H1 (cell line): ENCODE measurements around the gene CTSA.

ENCODE experiments used
- EGR1 ChIP-seq: IDR thresholded peaks from 2 replicates; pipeline ENCODE4 v1.6.1; 2011; ENCODE audit warnings: low read depth, low read length, borderline replicate concordance
- EP300 ChIP-seq, 2 experiments: IDR thresholded peaks; 1 replicate in 1 of 2; 2 replicates in 1 of 2; pipeline ENCODE4 v1.6.1; 2011 to 2012; ENCODE audit warnings: low read depth in 2 of 2, low read length in 2 of 2, mild to moderate bottlenecking in 2 of 2, borderline replicate concordance in 1 of 2, inconsistent platforms in 1 of 2, moderate library complexity in 1 of 2
- EZH2 ChIP-seq: fragments of 200-600 bp; sonication (generic); IDR thresholded peaks from 2 replicates; pipeline ENCODE4 v1.7.1; 2012; ENCODE audit warnings: low read depth, mild to moderate bottlenecking, moderate library complexity, low read length, inconsistent platforms; ENCODE audit not compliant: severe bottlenecking
- GABPA ChIP-seq: IDR thresholded peaks from 2 replicates; pipeline ENCODE4 v1.6.1; 2011; ENCODE audit warnings: mild to moderate bottlenecking, low read length, moderate library complexity, borderline replicate concordance; ENCODE audit not compliant: insufficient read depth
- HDAC6 ChIP-seq: IDR thresholded peaks from one replicate; pipeline ENCODE4 v1.7.1; 2012; ENCODE audit warnings: low read depth, mild to moderate bottlenecking, inconsistent platforms, low read length, moderate library complexity
- JUN ChIP-seq: IDR thresholded peaks from 2 replicates; pipeline ENCODE4 v1.6.1; 2011; ENCODE audit warnings: low read depth, mild to moderate bottlenecking, improper control_type of control experiment, low read length
- JUND ChIP-seq: IDR thresholded peaks from 2 replicates; pipeline ENCODE4 v1.6.1; 2011; ENCODE audit warnings: mild to moderate bottlenecking, improper control_type of control experiment, low read length
- POLR2A ChIP-seq, 2 experiments: IDR thresholded peaks; 1 replicate in 1 of 2; 2 replicates in 1 of 2; pipeline ENCODE4 v1.6.1; 2011; ENCODE audit warnings: low read depth in 2 of 2, low read length in 2 of 2, mild to moderate bottlenecking in 2 of 2; ENCODE audit errors: control extremely low read depth in 1 of 2
- POLR2AphosphoS5 ChIP-seq: IDR thresholded peaks from 2 replicates; pipeline ENCODE4 v1.6.1; 2011; ENCODE audit warnings: low read depth, low read length
- RNF2 ChIP-seq: fragments of 200-900, 300-1000 bp; sonication (generic); IDR thresholded peaks from 2 replicates; pipeline ENCODE4 v1.7.1; 2016; ENCODE audit warnings: borderline replicate concordance, low read depth, mild to moderate bottlenecking, antibody characterized with exemption, low read length; ENCODE audit not compliant: poor library complexity, severe bottlenecking; ENCODE audit errors: missing control alignments
- TF ChIP-seq, protein P1 (sequence below), 3 experiments: IDR thresholded peaks; 1 replicate in 2 of 3; 2 replicates in 1 of 3; pipeline versions ENCODE4 v1.5.1 to v1.6.1; 2011; ENCODE audit warnings: low read length in 3 of 3, mild to moderate bottlenecking in 3 of 3, inconsistent platforms in 2 of 3, low read depth in 1 of 3, moderate library complexity in 1 of 3; ENCODE audit not compliant: insufficient read depth in 1 of 3; ENCODE audit errors: control extremely low read depth in 1 of 3
- TF ChIP-seq, protein P2 (sequence below): IDR thresholded peaks from 2 replicates; pipeline ENCODE4 v1.6.1; 2012; ENCODE audit warnings: inconsistent platforms

- TF ChIP-seq EZH2 (no peak), POLR2A (IDR thresholded peaks at IDR 0.05; ENCODE audit: control extremely low read depth in 1 of 2, low read depth in 2 of 2, low read length in 2 of 2) (no peak), JUN (no peak), EGR1 (no peak), POLR2AphosphoS5 (no peak), RNF2 (no peak), GABPA (no peak), EP300 (IDR thresholded peaks at IDR 0.05; ENCODE audit: borderline replicate concordance in 1 of 2, low read depth in 2 of 2, low read length in 2 of 2) (no peak), JUND (no peak), HDAC6 (no peak)
- TF ChIP-seq, protein P1, sequence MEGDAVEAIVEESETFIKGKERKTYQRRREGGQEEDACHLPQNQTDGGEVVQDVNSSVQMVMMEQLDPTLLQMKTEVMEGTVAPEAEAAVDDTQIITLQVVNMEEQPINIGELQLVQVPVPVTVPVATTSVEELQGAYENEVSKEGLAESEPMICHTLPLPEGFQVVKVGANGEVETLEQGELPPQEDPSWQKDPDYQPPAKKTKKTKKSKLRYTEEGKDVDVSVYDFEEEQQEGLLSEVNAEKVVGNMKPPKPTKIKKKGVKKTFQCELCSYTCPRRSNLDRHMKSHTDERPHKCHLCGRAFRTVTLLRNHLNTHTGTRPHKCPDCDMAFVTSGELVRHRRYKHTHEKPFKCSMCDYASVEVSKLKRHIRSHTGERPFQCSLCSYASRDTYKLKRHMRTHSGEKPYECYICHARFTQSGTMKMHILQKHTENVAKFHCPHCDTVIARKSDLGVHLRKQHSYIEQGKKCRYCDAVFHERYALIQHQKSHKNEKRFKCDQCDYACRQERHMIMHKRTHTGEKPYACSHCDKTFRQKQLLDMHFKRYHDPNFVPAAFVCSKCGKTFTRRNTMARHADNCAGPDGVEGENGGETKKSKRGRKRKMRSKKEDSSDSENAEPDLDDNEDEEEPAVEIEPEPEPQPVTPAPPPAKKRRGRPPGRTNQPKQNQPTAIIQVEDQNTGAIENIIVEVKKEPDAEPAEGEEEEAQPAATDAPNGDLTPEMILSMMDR (IDR thresholded peaks at IDR 0.05; ENCODE audit: control extremely low read depth in 1 of 3, insufficient read depth in 1 of 3, low read depth in 1 of 3, low read length in 3 of 3) = no peak
- TF ChIP-seq, protein P2, sequence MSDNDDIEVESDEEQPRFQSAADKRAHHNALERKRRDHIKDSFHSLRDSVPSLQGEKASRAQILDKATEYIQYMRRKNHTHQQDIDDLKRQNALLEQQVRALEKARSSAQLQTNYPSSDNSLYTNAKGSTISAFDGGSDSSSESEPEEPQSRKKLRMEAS = no peak
Observed at GRCh38 chr20:45925821-45926506, 34.8 kb downstream of the CTSA start.
